Omental fat pad (tissue), 4 donors: ENCODE results near the gene GASK1B. TPM values are rescaled to one million over a fixed set of nuclear protein-coding genes. Genes with fewer than 3 reads are reported as not detected.

ENCODE experiments used
- ATAC-seq: fragments of 150-250 bp; one replicate; pipeline ENCODE4 v1.9.1; 2016; ENCODE audit warnings: mild to moderate bottlenecking, moderate library complexity; ENCODE audit not compliant: low FRiP score
- DNase-seq: peaks from one replicate; pipeline ENCODE4 v3.0.0-alpha.2; 2019; ENCODE audit warnings: low spot score
- CTCF ChIP-seq, 3 donors: fragments of 450-650 bp; IDR thresholded peaks; one replicate each; pipeline ENCODE4 v1.5.1; 2016 to 2017; ENCODE audit warnings: antibody characterized with exemption in 3 of 3, mild to moderate bottlenecking in 3 of 3, moderate library complexity in 2 of 3
- total RNA-seq, 4 donors: library from RNA; depleted of rRNA; stranded (reverse); fragments of >200 nt; gene quantifications; one replicate each; pipeline ENCODE4 v1.1.0, GENCODE V29; 2016

The GASK1B gene
- total RNA-seq, 4 donors from 2014 or later: 50.2 to 94.2 (median 64.8) TPM

GRCh38 chr4:158131027-158131426 lies 41.8 kb downstream of the GASK1B start:
- DNase-seq (no peak), ATAC-seq (no peak)
- no peak for TF ChIP-seq CTCF (IDR thresholded peaks at IDR 0.05)

- no peak for TF ChIP-seq CTCF (IDR thresholded peaks at IDR 0.05)
- ATAC-seq (no peak), DNase-seq (no peak)
These were observed 42.6 kb downstream of the GASK1B start for GRCh38 chr4:158130204-158130603.

- ATAC-seq (no peak), DNase-seq (no peak)
- no peak for TF ChIP-seq CTCF (IDR thresholded peaks at IDR 0.05)
These were observed 43.1 kb downstream of the GASK1B start for GRCh38 chr4:158129694-158130093.

DNA sequence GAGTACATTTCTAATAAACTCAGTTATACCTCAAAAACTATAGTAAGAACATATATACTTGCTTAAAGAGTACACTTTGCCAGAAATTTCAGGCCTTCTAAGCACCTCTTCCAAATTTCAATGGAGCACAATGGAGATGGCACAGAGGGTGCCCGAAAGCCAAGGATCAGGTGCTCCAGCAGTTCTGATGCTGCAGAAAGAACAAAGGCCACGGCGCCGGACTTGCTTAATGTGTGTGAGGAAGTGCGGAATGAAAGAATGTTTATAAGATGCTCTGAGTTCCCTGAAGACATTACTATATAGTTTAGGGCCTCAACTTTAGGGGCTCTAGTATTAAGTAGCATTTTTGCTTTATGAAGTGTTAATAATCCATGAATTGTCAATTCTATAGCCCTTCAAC lies 44.3 kb downstream of the GASK1B start:
- DNase-seq (no peak), ATAC-seq (no peak)
- no peak for TF ChIP-seq CTCF (IDR thresholded peaks at IDR 0.05)

GRCh38 chr4:158125310-158125709 lies 47.5 kb downstream of the GASK1B start:
- no peak for TF ChIP-seq CTCF (IDR thresholded peaks at IDR 0.05)
- DNase-seq: no peak
- no peak for ATAC-seq

Other genes with a start within 250 kb of the GASK1B start
- gene TMEM144, start 37.5 kb upstream of the GASK1B start, total RNA-seq: 10 to 100 TPM in 2 of 4 donors, 1 to 10 TPM in 2; 5.6 to 15.4 (median 10.4) TPM